Renal pelvis (tissue), 12 donors: Measurements from ENCODE around the gene ZNF782. TPM values are rescaled to one million over a fixed set of nuclear protein-coding genes. Genes with fewer than 3 reads are reported as not detected.
"Not testable (repeated sequence)": the region's sequence is repeated elsewhere in the genome, so short reads cannot be mapped to it uniquely, and the experiment has no call there.

ENCODE experiments used
- DNase-seq: peaks from one replicate; pipeline ENCODE4 v3.0.0-alpha.2; 2013
- long read RNA-seq, 16 experiments: transcript quantifications; one replicate each; lab custom pipeline, GENCODE V29; 2026
- polyA plus RNA-seq, 3 donors: library from polyadenylated mRNA; unstranded; fragments of 120-200 nt; gene quantifications; one replicate each; pipeline ENCODE4 v1.2.1, GENCODE V29; 2013; ENCODE audit not compliant: insufficient read length in 3 of 3

Gene ZNF782
- 1 to 10 TPM; 6.4 to 9.0 (median 8.5) TPM for polyA plus RNA-seq
- long read RNA-seq, donor 1: 0 reads
- long read RNA-seq, donor 2, full-length matches to known transcripts: 3 of 3 reads
- long read RNA-seq, donor 2, partial matches to known transcripts: 0 of 3 reads
- long read RNA-seq, donor 2, other reads (novel, unspliced or antisense): 0 of 3 reads
- long read RNA-seq, donor 3: 0 reads
- long read RNA-seq, donor 4, partial matches to known transcripts: 0 of 1 reads
- long read RNA-seq, donor 4, other reads (novel, unspliced or antisense): 0 of 1 reads
- long read RNA-seq, donor 5: 0 reads
- long read RNA-seq, donor 6: 0 reads
- long read RNA-seq, donor 7, full-length matches to known transcripts: 3 of 3 reads
- long read RNA-seq, donor 7, partial matches to known transcripts: 0 of 3 reads
- long read RNA-seq, donor 7, other reads (novel, unspliced or antisense): 0 of 3 reads
- long read RNA-seq, donor 8, full-length matches to known transcripts: 1 of 1 reads
- long read RNA-seq, donor 8, partial matches to known transcripts: 0 of 1 reads
- long read RNA-seq, donor 8, other reads (novel, unspliced or antisense): 0 of 1 reads
- long read RNA-seq, donor 9, partial matches to known transcripts: 0 of 1 reads
- long read RNA-seq, donor 9, other reads (novel, unspliced or antisense): 0 of 1 reads
- long read RNA-seq, donor 10, full-length matches to known transcripts: 3 of 3 reads
- long read RNA-seq, donor 10, partial matches to known transcripts: 0 of 3 reads
- long read RNA-seq, donor 10, other reads (novel, unspliced or antisense): 0 of 3 reads
- long read RNA-seq, donor 11: 0 reads
- long read RNA-seq, donor 12, full-length matches to known transcripts: 4 of 4 reads
- long read RNA-seq, donor 12, partial matches to known transcripts: 0 of 4 reads
- long read RNA-seq, donor 12, other reads (novel, unspliced or antisense): 0 of 4 reads
- long read RNA-seq, donor 13: 0 reads
- long read RNA-seq, donor 14: 0 reads
- long read RNA-seq, donor 15, partial matches to known transcripts: 0 of 1 reads
- long read RNA-seq, donor 15, other reads (novel, unspliced or antisense): 0 of 1 reads
- long read RNA-seq, donor 16: 0 reads

GRCh38 chr9:96853781-96854650, at the start of gene ZNF782:
ZNF782 (minus strand) TSS chr9:96854514; CDS start chr9:96851961, 2,553 bp downstream.
- DNase-seq: peak; percentile 96

- not testable (repeated sequence) for DNase-seq
These were observed 45.7 kb upstream of the ZNF782 start for GRCh38 chr9:96900010-96900409.

DNA sequence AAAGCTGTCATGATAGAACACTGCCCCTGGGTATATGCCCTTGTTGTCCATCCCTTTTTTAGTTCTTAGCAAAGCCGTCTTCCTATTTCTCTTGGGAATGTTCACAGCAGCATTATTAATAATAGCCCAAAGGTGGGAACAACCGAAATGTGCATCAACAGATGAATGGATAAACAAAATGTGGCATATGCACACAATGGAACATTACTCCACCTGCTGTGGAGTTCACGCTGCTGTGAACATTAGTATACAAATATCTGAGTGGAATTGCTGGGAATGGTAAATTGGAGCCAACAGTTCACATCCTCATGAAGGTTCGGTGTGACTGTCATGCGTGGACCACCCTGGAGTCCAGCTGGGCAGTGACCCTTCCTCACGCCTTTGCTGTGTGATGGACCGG, 37.8 kb upstream of the ZNF782 start:
- no peak for DNase-seq

GRCh38 chr9:96888591-96888990, 34.3 kb upstream of the ZNF782 start:
- DNase-seq: no peak

DNA sequence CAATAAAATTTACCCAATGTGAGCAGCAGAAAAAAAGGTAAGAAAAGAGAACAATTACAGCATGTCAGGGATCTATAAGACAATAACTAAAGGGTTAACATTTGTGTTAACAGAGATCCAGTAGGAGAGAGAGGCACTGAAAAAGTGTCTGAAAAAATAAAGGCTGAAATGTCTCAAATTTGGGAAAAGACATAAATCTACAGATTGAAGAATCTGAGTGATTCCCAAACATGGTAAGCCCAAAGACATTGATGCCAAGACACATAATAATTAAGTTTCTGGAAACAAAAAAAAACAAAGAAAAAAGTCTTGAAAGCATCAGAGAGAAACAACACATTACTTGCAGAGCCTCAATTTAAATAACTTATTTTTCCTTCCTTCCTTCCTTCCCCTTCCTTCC, 31.1 kb upstream of the ZNF782 start:
- no peak for DNase-seq

DNA sequence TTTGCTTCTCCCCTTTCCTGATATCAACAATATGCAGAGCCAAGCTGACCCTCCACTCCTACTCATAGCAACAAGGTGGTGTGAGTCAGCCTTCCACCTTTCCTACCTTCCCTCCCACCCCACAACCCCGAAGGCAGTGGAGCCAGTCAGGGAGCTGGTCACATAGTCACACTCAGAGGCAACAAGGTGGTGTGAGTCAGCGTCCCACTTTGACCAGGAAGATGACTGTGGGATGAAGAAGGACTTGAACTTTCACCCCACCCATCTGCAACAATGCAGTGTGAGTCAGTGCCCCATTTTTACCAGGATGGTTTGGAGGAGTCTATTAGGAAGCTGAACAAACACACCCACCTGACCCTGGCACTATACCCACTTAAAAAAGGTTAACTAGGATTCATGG, 30.1 kb upstream of the ZNF782 start:
- DNase-seq: no peak

DNA sequence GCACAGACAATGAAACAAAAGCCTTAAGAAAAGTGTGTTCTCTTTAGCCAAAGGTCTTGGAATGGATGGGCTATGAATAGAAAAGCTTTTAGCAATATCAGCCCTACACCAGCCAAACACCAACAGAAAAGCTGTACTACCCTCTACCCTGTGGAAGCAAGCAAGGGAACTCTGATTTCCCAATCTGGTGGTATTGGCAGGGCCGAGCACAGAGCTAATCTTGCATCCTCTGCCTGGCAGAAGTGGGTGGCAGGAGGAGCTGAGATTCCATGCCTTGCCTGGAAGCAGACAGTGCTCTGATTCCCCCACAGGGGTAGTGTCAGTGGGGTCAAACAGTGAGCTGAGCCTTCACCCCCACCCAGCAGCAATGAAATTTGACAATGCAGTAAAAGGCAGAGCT, 29.6 kb upstream of the ZNF782 start:
- DNase-seq: no peak

- DNase-seq: no peak
These were observed 23.0 kb upstream of the ZNF782 start for GRCh38 chr9:96877269-96877668.

DNA sequence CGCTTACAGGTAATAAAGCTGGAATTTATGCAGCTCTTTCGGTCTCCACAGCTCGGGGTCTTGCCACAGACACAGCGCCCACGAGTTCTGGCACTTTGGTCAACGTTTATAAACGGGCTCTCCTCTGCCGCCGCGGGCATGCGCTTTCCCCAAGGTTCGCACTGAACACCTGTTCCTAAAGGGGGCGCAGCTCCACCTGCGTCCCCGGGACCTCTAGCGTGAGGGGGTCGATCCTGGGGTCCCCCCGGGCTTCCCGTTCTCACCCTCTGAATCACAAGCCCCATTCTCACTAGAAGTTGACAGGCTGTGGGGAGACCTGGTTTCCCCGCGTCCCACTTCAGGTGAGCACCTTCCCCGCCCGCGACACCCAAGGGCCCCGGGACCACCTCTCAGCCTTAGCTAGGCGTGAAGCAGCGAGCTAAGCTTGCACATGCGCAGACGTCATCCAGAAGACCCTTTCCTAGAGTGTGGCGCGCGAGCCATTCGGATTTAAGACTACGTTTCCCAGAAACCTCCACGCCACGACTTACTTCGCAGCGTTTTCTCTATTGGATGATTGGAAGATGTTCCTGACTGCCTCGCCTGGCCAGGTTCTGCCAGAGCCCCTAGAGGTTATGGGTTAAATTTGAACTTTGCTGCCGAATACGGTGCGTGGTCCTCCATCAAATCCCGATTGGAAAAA, 21.3 kb upstream of the ZNF782 start:
- DNase-seq: peak; percentile 88

GRCh38 chr9:96874947-96875460, 20.7 kb upstream of the ZNF782 start:
- no peak for DNase-seq

DNA sequence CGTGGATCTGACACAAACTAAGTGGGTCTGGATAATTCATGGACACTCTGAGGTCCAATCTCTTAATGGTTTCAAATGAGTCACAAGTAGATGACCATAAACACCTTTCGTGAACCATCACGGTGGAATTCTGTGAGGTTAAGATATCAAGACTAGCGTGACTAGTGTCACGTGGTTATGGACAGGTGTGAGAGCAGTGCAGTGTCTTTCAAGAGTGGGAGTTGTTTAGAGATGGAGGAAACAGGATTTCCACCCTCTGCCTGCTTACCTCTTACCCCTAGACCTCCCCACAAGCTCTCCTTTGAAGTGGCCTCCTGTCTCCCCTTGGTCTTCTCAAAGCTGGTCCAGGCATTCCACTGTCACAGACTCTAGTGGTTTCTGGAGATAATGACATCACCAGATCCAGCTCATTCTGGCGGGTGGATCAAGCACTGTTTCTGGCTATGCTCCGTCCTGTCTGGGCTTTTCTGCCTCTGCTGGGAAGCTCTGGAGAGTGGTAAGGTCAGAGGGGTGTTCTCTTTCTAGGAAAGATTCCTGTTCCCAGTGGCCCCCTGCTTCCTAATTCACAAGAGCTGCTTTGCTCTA, 20.0 kb upstream of the ZNF782 start:
- no peak for DNase-seq

- no peak for DNase-seq
These were observed 16.9 kb upstream of the ZNF782 start for GRCh38 chr9:96871176-96871575.

- DNase-seq: no peak
These were observed 14.4 kb upstream of the ZNF782 start for GRCh38 chr9:96868709-96869108.

- DNase-seq: no peak
These were observed 12.9 kb upstream of the ZNF782 start for GRCh38 chr9:96867079-96867804.

- DNase-seq: not testable (repeated sequence)
These were observed 10.9 kb upstream of the ZNF782 start for GRCh38 chr9:96865240-96865639.

- no peak for DNase-seq
These were observed 5.3 kb upstream of the ZNF782 start for GRCh38 chr9:96859461-96860198.

GRCh38 chr9:96858670-96859069, 4.4 kb upstream of the ZNF782 start:
- no peak for DNase-seq

GRCh38 chr9:96858018-96858573, 3.8 kb upstream of the ZNF782 start:
- no peak for DNase-seq
